HepG2 (cell line): Measurements from ENCODE around the gene FANCL. TPM values are rescaled to one million over a fixed set of nuclear protein-coding genes. Genes with fewer than 3 reads are reported as not detected.

Source experiments
- ARHGAP35 ChIP-seq: sonication (generic); formaldehyde crosslinking; IDR thresholded peaks from 2 replicates; pipeline ENCODE4 v1.9.0; 2022; ENCODE audit warnings: mild to moderate bottlenecking, inconsistent platforms, moderate library complexity, missing genetic modification reagents, borderline replicate concordance
- DMAP1 ChIP-seq: IDR thresholded peaks from 2 replicates; pipeline ENCODE4 v1.6.1; 2016
- FOSL1 ChIP-seq: sonication (generic); formaldehyde crosslinking; IDR thresholded peaks from 2 replicates; pipeline ENCODE4 v1.9.0; 2021; ENCODE audit warnings: missing genetic modification reagents, borderline replicate concordance
- GTF3A ChIP-seq: sonication (generic); formaldehyde crosslinking; conservative IDR thresholded peaks from 2 replicates; pipeline ENCODE4 v1.4.0; 2020; ENCODE audit warnings: mild to moderate bottlenecking, missing genetic modification reagents
- IKZF1 ChIP-seq: fragments of 450-650 bp; IDR thresholded peaks from 2 replicates; pipeline ENCODE4 v1.7.1; 2016
- MAFG ChIP-seq: sonication (generic); formaldehyde crosslinking; IDR thresholded peaks from 2 replicates; pipeline ENCODE4 v1.5.1; 2020; ENCODE audit warnings: mild to moderate bottlenecking, missing genetic modification reagents
- MAZ ChIP-seq, 2 experiments: sonication (generic) in 1 of 2; formaldehyde crosslinking in 1 of 2; IDR thresholded peaks; 2 replicates each; pipeline versions ENCODE4 v1.5.0 to v1.6.1; 2012 to 2020; ENCODE audit warnings: low read depth in 2 of 2, mild to moderate bottlenecking in 2 of 2, borderline replicate concordance in 1 of 2, improper control_type of control experiment in 1 of 2, low read length in 1 of 2, missing genetic modification reagents in 1 of 2, moderate library complexity in 1 of 2
- MTA3 ChIP-seq: sonication (generic); formaldehyde crosslinking; IDR thresholded peaks from 2 replicates; pipeline ENCODE4 v1.4.0; 2020; ENCODE audit warnings: missing genetic modification reagents
- MXI1 ChIP-seq: IDR thresholded peaks from 3 replicates; pipeline ENCODE4 v1.6.1; 2012; ENCODE audit warnings: low read depth, low read length, inconsistent platforms, borderline replicate concordance
- NRL ChIP-seq: sonication (generic); formaldehyde crosslinking; IDR thresholded peaks from 2 replicates; pipeline ENCODE4 v1.5.0; 2020; ENCODE audit warnings: missing genetic modification reagents, mild to moderate bottlenecking, moderate library complexity, borderline replicate concordance
- PBX2 ChIP-seq: IDR thresholded peaks from 2 replicates; pipeline ENCODE4 v1.6.1; 2016; ENCODE audit warnings: control low read depth
- PLRG1 ChIP-seq: fragments of 450-650 bp; conservative IDR thresholded peaks from 2 replicates; pipeline ENCODE4 v1.6.1; 2016
- POGZ ChIP-seq: sonication (generic); formaldehyde crosslinking; IDR thresholded peaks from 2 replicates; pipeline ENCODE4 v1.4.0; 2020; ENCODE audit warnings: mild to moderate bottlenecking, missing genetic modification reagents
- POLR2G ChIP-seq: fragments of 200-400 bp; formaldehyde crosslinking; IDR thresholded peaks from 2 replicates; pipeline ENCODE4 v1.6.1; 2018; ENCODE audit warnings: mild to moderate bottlenecking, low read depth, low read length, moderate library complexity
- RARG ChIP-seq: sonication (generic); formaldehyde crosslinking; IDR thresholded peaks from 2 replicates; pipeline ENCODE4 v1.4.0; 2020; ENCODE audit warnings: low read depth, mild to moderate bottlenecking, missing genetic modification reagents
- SIX4 ChIP-seq: sonication (generic); formaldehyde crosslinking; IDR thresholded peaks from 2 replicates; pipeline ENCODE4 v1.4.0; 2020; ENCODE audit warnings: missing genetic modification reagents
- ZNF292 ChIP-seq: sonication (generic); formaldehyde crosslinking; IDR thresholded peaks from 2 replicates; pipeline ENCODE4 v1.8.1; 2022; ENCODE audit warnings: mild to moderate bottlenecking, low read depth, missing genetic modification reagents, borderline replicate concordance
- ZNF431 ChIP-seq: sonication (generic); formaldehyde crosslinking; IDR thresholded peaks from 2 replicates; pipeline ENCODE4 v1.9.0; 2022; ENCODE audit warnings: missing genetic modification reagents, low read depth, mild to moderate bottlenecking, borderline replicate concordance
- ZNF746 ChIP-seq: sonication (generic); formaldehyde crosslinking; IDR thresholded peaks from 2 replicates; pipeline ENCODE4 v1.8.0; 2022; ENCODE audit warnings: mild to moderate bottlenecking, missing genetic modification reagents
- ZSCAN9 ChIP-seq: IDR thresholded peaks from 2 replicates; pipeline ENCODE4 v1.6.1; 2016; ENCODE audit warnings: borderline replicate concordance
- polyA plus RNA-seq, 8 experiments: library from polyadenylated mRNA; depleted of rRNA in 3 of 8; stranded (reverse) in 7 of 8; unstranded in 1 of 8; fragments of >200 nt; fragmentation: Illumina TruSeq in 4 of 8; extraction: Trizol in 4 of 8; gene quantifications; 2 replicates each; pipeline versions ENCODE4 v1.2.1 to v1.2.3, GENCODE V29; 2011 to 2016; ENCODE audit warnings: low read depth in 4 of 8, missing spikeins in 1 of 8, mixed read lengths in 1 of 8; ENCODE audit not compliant: insufficient read depth in 1 of 8
- total RNA-seq, 5 experiments: library from RNA; depleted of rRNA; stranded (reverse); fragments of >200 nt; fragmentation: Illumina TruSeq; extraction: Trizol; gene quantifications; 2 replicates each; pipeline ENCODE4 v1.2.3, GENCODE V29; 2016; ENCODE audit warnings: low read depth in 1 of 5
- TF ChIP-seq, protein P1 (sequence below): IDR thresholded peaks from 2 replicates; pipeline ENCODE4 v1.6.1; 2016; ENCODE audit warnings: missing biosample characterization, missing genetic modification reagents, low read depth
- TF ChIP-seq, protein P2 (sequence below): sonication (generic); formaldehyde crosslinking; IDR thresholded peaks from 2 replicates; pipeline ENCODE4 v1.8.1; 2023; ENCODE audit warnings: mild to moderate bottlenecking, inconsistent platforms, moderate library complexity, missing genetic modification reagents, borderline replicate concordance
- TF ChIP-seq, protein P3 (sequence below): sonication (generic); formaldehyde crosslinking; IDR thresholded peaks from 2 replicates; pipeline ENCODE4 v1.4.0; 2020; ENCODE audit warnings: missing genetic modification reagents

Gene FANCL
- total and polyA plus RNA-seq, 2 of the 13 experiments (the other 11 are each of a cell fraction or from before 2014, with no cell fraction given), result 40.7 to 66.8 TPM

DNA sequence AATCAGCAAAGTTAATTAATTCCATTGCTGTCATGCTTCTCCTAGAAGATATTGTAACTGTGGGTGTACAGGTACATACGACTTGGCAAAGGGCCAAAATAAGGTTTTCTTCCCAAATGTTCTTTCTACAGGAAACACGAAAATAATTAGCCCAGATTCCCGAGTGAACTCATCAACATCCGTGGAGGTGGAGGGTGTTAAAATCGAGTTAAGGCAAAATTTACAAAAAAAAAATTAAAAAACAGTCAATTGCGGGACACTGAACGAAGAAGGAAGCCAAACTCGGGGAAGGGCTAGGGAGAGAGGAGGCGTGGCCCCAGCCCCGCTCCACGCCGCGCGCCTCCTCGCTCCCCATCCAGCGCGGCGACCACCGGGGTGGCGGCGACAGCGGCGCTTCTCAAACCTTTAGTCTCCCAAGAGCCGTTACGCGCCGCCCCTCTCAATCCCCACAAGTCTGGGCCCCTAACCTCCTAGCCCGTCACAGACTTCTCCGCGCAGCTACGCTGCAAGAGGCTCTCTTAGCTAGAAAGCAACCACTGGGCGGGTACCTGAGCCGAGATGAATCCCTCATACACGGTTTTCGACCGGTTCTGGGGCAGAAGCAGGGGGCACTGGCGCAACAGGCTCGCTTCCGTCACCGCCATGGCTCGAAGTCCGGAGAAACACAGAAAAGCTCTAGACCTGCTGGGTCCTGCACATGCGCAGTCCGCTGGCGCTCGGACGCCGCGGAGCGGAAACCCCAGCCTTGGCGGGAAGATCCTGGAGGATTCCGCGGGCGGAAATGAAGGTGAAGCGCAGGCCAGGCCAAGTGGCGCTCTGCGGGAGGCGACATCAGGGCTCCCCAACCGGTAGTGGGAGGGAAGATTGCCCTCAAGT lies at the start of gene FANCL (continued):
- TF ChIP-seq POLR2G (peak; percentile 99), MAFG (CRISPR knock-in tag) (no peak), PLRG1 (no peak), GTF3A (0 out of 2 replicates have a peak, but pooled peaks have one; percentile 66), ZSCAN9 (CRISPR knock-in tag) (peak; percentile 91), POGZ (peak; percentile 97), ZNF431 (peak; percentile 95; the same call in 1 of the 2 replicates), MTA3 (no peak), MXI1 (peak; percentile 53; the same call in 1 of the 3 replicates), MAZ (IDR thresholded peaks at IDR 0.05; ENCODE audit: borderline replicate concordance, low read depth, low read length) (peak; percentile 64; the same call in 1 of the 2 replicates), MAZ (CRISPR knock-in tag; IDR thresholded peaks at IDR 0.05; ENCODE audit: low read depth) (peak; percentile 91), FOSL1 (CRISPR knock-in tag) (no peak), DMAP1 (CRISPR knock-in tag) (peak; percentile 97), ZNF746 (CRISPR knock-in tag) (peak; percentile 91; the same call in 1 of the 2 replicates), ZNF292 (peak; percentile 97), IKZF1 (no peak), NRL (CRISPR knock-in tag) (peak; percentile 98), RARG (CRISPR knock-in tag) (peak; percentile 82; the same call in 1 of the 2 replicates), PBX2 (CRISPR knock-in tag) (no peak), SIX4 (CRISPR knock-in tag) (peak; percentile 66; the same call in 1 of the 2 replicates), ARHGAP35 (peak; percentile 94)
- TF ChIP-seq, protein P1, sequence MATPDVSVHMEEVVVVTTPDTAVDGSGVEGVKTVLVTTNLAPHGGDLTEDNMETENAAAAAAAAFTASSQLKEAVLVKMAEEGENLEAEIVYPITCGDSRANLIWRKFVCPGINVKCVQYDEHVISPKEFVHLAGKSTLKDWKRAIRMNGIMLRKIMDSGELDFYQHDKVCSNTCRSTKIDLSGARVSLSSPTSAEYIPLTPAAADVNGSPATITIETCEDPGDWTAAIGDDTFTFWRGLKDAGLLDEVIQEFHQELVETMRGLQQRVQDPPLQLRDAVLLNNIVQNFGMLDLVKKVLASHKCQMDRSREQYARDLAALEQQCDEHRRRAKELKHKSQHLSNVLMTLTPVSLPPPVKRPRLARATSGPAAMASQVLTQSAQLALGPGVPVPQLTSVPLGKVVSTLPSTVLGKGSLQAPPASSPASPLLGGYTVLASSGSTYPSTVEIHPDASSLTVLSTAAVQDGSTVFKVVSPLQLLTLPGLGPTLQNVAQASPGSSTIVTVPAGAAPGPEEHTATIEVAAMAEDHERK (CRISPR knock-in tag), result no peak
- TF ChIP-seq, protein P2, sequence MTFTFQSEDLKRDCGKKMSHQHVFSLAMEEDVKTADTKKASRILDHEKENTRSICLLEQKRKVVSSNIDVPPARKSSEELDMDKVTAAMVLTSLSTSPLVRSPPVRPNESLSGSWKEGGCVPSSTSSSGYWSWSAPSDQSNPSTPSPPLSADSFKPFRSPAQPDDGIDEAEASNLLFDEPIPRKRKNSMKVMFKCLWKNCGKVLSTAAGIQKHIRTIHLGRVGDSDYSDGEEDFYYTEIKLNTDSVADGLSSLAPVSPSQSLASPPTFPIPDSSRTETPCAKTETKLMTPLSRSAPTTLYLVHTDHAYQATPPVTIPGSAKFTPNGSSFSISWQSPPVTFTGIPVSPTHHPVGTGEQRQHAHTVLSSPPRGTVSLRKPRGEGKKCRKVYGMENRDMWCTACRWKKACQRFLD (CRISPR knock-in tag), result peak; percentile 99; the same call in 1 of the 2 replicates
- TF ChIP-seq, protein P3, sequence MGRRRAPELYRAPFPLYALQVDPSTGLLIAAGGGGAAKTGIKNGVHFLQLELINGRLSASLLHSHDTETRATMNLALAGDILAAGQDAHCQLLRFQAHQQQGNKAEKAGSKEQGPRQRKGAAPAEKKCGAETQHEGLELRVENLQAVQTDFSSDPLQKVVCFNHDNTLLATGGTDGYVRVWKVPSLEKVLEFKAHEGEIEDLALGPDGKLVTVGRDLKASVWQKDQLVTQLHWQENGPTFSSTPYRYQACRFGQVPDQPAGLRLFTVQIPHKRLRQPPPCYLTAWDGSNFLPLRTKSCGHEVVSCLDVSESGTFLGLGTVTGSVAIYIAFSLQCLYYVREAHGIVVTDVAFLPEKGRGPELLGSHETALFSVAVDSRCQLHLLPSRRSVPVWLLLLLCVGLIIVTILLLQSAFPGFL, result no peak
